ENCODE measurements around the gene ZFPM1.
"Not testable (repeated sequence)": the region's sequence is repeated elsewhere in the genome, so short reads cannot be mapped to it uniquely, and the experiment has no call there.

The ZFPM1 gene

GRCh38 chr16:88407807-88408206, 45.3 kb upstream of the ZFPM1 start:
- H3K27ac ChIP-seq = no peak overlapping the region
- no peak overlapping the region for H3K4me3 ChIP-seq
- TF ChIP-seq, protein P1, sequence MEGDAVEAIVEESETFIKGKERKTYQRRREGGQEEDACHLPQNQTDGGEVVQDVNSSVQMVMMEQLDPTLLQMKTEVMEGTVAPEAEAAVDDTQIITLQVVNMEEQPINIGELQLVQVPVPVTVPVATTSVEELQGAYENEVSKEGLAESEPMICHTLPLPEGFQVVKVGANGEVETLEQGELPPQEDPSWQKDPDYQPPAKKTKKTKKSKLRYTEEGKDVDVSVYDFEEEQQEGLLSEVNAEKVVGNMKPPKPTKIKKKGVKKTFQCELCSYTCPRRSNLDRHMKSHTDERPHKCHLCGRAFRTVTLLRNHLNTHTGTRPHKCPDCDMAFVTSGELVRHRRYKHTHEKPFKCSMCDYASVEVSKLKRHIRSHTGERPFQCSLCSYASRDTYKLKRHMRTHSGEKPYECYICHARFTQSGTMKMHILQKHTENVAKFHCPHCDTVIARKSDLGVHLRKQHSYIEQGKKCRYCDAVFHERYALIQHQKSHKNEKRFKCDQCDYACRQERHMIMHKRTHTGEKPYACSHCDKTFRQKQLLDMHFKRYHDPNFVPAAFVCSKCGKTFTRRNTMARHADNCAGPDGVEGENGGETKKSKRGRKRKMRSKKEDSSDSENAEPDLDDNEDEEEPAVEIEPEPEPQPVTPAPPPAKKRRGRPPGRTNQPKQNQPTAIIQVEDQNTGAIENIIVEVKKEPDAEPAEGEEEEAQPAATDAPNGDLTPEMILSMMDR (IDR thresholded peaks at IDR 0.05) = no peak
- no peak for DNase-seq (ENCODE audit: low spot score)

- no peak for DNase-seq (ENCODE audit: low spot score)
- no peak overlapping the region for H3K4me3 ChIP-seq
- TF ChIP-seq, protein P1 (IDR thresholded peaks at IDR 0.05) = no peak
Measured at GRCh38 chr16:88408561-88409142, 44.4 kb upstream of the ZFPM1 start.

GRCh38 chr16:88409296-88410065, 43.6 kb upstream of the ZFPM1 start:
- H3K4me3 ChIP-seq = no peak overlapping the region
- TF ChIP-seq, protein P1 (IDR thresholded peaks at IDR 0.05) = no peak
- no peak overlapping the region for H3K27ac ChIP-seq
- DNase-seq (ENCODE audit: low spot score) = no peak

More at GRCh38 chr16:88408561-88409142, 44.4 kb upstream of the ZFPM1 start:
- no peak overlapping the region for H3K27ac ChIP-seq

GRCh38 chr16:88410297-88410968, 42.6 kb upstream of the ZFPM1 start:
- not testable (repeated sequence) for H3K4me3 ChIP-seq; DNase-seq (ENCODE audit: low spot score); H3K27ac ChIP-seq

- no peak overlapping the region for H3K4me3 ChIP-seq
- no peak for DNase-seq (ENCODE audit: low spot score)
- no peak overlapping the region for H3K27ac ChIP-seq
- TF ChIP-seq, protein P1 (IDR thresholded peaks at IDR 0.05) = no peak
Measured at GRCh38 chr16:88411951-88412576, 41.0 kb upstream of the ZFPM1 start.

DNA sequence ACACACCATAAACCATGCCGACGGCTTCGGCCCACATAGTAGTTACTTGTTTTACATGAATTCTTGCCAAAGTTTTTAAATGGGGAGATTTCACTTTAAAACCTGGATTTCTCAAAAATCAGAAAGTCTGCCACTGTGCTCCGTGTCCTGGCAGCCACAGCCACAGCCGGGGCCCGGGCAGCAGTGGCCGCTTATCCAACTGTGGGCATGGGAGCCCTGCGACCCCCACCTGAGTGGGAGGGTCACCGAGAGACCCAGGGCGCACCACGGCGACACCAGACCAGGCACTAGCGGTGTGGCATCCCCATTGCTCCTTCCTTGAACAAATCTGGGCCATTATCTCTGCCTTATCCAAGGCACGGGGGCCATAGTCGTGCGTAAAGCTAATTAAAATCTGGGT, 40.3 kb upstream of the ZFPM1 start:
- Histone ChIP-seq H3K27ac (no peak overlapping the region), H3K4me3 (no peak overlapping the region)
- DNase-seq (ENCODE audit: low spot score) = no peak
- TF ChIP-seq, protein P1 (IDR thresholded peaks at IDR 0.05) = no peak

GRCh38 chr16:88413231-88413630, 39.8 kb upstream of the ZFPM1 start:
- Histone ChIP-seq H3K4me3 (no peak overlapping the region), H3K27ac (no peak overlapping the region)
- DNase-seq (ENCODE audit: low spot score) = no peak
- TF ChIP-seq, protein P1 (IDR thresholded peaks at IDR 0.05) = no peak

Measured in coronary artery (tissue), 2 donors.